Bronchial epithelial cell (primary cell): Measurements from ENCODE around the gene RAMACL. TPM values are rescaled to one million over a fixed set of nuclear protein-coding genes. Genes with fewer than 3 reads are reported as not detected.
"Not testable (repeated sequence)": the region's sequence is repeated elsewhere in the genome, so short reads cannot be mapped to it uniquely, and the experiment has no call there.

Source experiments
- DNase-seq: peaks from one replicate; pipeline ENCODE4 v3.0.0-alpha.2; 2010; ENCODE audit warnings: low read depth
- FAIRE-seq: peaks from 2 replicates; lab custom pipeline; 2011; peaks lifted over from hg19 to GRCh38; lab: Jason Lieb, UNC
- H3K27me3 ChIP-seq: 2 replicates; pipeline ENCODE4 v1.5.1; 2011; ENCODE audit warnings: low read length; ENCODE audit not compliant: control insufficient read depth, insufficient read depth
- H3K36me3 ChIP-seq: 2 replicates; pipeline ENCODE4 v1.5.1; 2011; ENCODE audit warnings: low read length; ENCODE audit not compliant: control insufficient read depth, insufficient read depth
- H3K4me3 ChIP-seq: 2 replicates; pipeline ENCODE4 v1.5.1; 2011; ENCODE audit warnings: mild to moderate bottlenecking, low read depth, low read length, control low read depth
- total RNA-seq: library from RNA; depleted of rRNA; stranded (reverse); fragments of >200 nt; gene quantifications from 2 replicates; pipeline ENCODE4 v1.2.1, GENCODE V29; 2014
- TF ChIP-seq, protein P1 (sequence below): IDR thresholded peaks from 2 replicates; pipeline ENCODE4 v1.5.1; 2011; ENCODE audit warnings: mild to moderate bottlenecking, moderate library complexity, low read length, control low read depth, inconsistent platforms; ENCODE audit not compliant: insufficient read depth, severe bottlenecking

Gene RAMACL
- total RNA-seq, 1 donor from 2014 or later: 1.6 TPM

DNA sequence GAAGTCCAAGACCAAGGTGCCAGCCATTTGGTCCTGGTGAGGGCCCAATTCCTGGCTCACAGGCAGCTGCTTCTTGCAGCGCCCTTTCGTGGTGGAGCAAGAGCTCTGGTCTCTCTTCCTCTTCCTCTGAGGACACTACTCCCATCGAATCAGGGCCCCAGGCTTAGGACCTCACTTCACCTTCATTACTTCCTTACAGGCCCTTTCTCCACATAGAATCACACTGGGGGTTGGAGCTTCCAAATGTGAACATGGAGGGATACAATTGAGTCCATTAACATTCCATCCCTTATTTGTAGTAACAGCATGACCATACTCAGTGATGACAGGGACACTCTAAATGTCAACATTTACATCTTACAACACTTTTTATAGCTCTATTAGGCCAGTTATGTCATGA, 2.3 kb downstream of the RAMACL start:
- DNase-seq (no peak), FAIRE-seq (no peak)
- TF ChIP-seq, protein P1, sequence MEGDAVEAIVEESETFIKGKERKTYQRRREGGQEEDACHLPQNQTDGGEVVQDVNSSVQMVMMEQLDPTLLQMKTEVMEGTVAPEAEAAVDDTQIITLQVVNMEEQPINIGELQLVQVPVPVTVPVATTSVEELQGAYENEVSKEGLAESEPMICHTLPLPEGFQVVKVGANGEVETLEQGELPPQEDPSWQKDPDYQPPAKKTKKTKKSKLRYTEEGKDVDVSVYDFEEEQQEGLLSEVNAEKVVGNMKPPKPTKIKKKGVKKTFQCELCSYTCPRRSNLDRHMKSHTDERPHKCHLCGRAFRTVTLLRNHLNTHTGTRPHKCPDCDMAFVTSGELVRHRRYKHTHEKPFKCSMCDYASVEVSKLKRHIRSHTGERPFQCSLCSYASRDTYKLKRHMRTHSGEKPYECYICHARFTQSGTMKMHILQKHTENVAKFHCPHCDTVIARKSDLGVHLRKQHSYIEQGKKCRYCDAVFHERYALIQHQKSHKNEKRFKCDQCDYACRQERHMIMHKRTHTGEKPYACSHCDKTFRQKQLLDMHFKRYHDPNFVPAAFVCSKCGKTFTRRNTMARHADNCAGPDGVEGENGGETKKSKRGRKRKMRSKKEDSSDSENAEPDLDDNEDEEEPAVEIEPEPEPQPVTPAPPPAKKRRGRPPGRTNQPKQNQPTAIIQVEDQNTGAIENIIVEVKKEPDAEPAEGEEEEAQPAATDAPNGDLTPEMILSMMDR: no peak
- Histone ChIP-seq H3K36me3 (no peaks in the 10 kb centered on the region), H3K27me3 (no peaks in the 10 kb centered on the region), H3K4me3 (no peak overlapping the region)

DNA sequence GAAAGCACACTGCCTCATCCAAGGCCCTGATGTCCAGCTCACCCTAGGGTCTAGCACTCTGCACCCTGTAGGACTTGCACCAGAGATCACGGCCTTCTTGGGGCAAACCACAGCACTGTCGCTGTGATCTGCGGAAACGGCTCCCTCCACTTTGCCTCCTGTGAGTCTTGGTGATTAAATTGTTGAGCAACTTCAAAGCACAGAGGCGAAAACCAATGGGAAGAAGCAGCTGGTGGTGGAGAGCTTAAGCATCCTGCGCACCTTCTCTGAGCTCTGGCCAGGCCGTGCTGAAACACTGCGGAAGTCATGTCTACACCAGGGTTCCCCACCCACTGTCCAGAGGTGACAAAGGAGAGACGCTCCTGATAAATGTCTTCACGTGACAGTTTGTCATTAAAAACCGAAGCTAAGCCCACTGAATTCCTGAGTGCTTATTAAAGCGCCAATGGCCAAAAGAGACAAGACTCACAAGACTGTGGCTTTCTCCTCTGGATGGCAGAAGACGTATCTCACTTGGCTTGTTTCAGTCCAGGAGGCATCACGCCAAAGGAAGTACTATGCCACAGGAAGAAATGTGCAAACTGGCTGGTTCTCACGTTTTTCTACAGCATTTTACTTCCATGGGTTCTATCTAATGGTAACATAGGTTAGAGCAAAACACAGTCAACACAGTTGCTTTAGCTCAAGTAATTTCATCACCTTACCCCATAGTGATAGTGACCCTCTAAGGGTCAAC, 3.1 kb downstream of the RAMACL start:
- no peaks in the 10 kb centered on the region for H3K27me3 ChIP-seq
- TF ChIP-seq, protein P1: no peak
- no peaks in the 10 kb centered on the region for H3K36me3 ChIP-seq
- no peak overlapping the region for H3K4me3 ChIP-seq
- no peak for DNase-seq
- FAIRE-seq: no peak

DNA sequence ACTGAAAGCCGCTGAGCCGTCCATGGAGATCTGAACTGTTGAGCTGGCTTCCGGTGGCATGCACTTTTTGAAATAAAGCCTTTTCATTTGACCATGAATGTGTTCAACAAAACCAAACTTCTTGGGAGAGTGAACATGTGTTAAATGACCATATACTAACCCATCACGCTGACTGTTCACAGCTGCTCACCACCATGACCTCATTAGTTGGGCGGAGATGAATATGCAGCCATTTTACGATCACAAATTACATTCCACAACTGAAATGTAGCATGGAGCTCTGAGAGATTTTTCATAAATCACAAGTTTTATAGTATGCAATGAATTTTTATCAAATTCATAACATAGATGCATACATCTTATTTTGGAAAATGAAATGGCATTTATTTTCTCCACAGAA, 4.2 kb downstream of the RAMACL start:
- H3K27me3 ChIP-seq: no peaks in the 10 kb centered on the region
- TF ChIP-seq, protein P1: no peak
- H3K36me3 ChIP-seq: no peaks in the 10 kb centered on the region
- FAIRE-seq (no peak), DNase-seq (no peak)
- H3K4me3 ChIP-seq: no peak overlapping the region

DNA sequence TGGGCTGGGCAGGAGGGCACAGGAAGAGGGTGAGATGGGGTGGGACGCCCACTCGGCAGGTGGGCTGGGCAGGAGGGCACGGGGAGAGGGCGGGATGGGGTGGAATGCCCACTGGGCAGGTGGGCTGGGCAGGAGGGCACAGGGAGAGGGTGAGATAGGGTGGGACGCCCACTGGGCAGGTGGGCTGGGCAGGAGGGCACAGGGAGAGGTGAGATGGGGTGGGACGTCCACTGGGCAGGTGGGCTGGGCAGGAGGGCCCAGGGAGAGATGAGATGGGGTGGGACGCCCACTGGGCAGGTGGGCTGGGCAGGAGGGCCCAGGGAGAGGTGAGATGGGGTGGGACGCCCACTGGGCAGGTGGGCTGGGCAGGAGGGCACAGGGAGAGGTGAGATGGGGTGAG, 4.7 kb downstream of the RAMACL start:
- not testable (repeated sequence) for DNase-seq, H3K36me3 ChIP-seq, H3K27me3 ChIP-seq, H3K4me3 ChIP-seq, FAIRE-seq

DNA sequence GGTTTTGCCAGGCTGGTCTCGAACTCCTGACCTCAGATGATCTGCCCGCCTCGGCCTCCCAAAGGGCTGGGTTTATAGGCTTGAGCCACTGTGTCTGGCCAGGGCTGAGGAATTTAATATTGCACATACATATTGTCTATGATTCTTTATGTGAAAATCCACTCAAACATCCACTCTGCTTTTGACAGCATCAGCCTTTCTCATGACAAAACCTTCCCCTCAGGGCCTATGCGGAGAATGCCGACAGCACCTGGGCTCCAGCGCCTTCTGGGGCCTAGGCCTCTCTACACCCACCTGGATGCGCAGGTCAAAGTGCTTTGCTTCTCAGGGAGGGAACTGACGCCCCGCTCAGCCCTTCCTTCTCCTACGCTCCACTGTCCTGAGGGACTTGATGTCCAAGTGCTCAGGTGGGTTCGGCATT, 5.4 kb downstream of the RAMACL start:
- TF ChIP-seq, protein P1: no peak
- Histone ChIP-seq H3K27me3 (no peaks in the 10 kb centered on the region), H3K4me3 (no peak overlapping the region), H3K36me3 (no peaks in the 10 kb centered on the region)
- DNase-seq (no peak), FAIRE-seq (no peak)

DNA sequence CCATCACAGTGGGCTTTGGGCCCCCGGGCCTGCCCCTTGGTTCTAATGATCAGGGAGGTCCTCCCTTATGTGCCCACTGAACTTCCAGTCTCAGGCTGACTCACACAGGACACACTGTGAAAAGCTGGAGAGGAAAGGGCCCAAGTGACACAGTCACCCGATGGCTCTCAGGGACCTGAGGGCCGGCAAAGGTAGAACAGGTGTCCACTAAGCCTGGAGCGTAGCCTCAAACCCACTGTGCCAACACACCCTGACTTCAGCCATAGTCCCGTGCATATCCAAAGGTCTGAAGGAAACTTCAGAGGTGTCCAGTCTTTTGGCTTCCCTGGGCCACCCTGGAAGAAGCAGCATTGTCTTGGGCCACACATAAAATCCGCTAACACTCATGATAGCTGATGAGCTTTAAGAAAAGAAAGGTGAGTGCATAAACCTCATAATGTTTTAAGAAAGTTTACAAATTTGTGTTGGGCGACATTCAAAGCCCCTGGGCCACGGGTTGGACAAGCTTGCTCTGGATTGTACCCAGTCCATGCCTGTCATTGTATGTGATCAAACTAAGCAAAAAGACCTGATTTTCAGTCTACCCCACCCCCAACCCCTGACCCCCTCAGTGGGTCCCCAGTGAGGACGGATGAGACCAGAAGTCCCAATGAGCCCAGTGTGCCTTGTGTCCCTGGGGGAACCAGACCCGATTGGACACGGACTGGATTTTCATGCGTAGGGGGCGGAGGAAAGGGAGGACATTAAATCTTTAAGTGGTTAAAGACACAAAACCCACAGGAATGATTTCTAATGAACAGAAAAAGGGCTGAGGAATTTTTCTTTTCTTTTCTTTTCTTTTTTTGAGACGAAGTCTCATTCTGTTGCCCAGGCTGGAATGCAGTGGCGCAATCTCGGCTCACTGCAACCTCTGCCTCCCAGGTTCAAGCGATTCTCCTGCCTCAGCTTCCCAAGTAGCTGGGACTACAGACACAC, 6.1 kb downstream of the RAMACL start:
- DNase-seq (no peak), FAIRE-seq (no peak)
- TF ChIP-seq, protein P1: no peak
- H3K4me3 ChIP-seq: no peak overlapping the region
- H3K27me3 ChIP-seq: no peaks in the 10 kb centered on the region
- H3K36me3 ChIP-seq: no peaks in the 10 kb centered on the region
